HepG2 (cell line): ENCODE measurements around the gene ZNF605. TPM values are rescaled to one million over a fixed set of nuclear protein-coding genes. Genes with fewer than 3 reads are reported as not detected.

Experiments used
- ATAC-seq: fragments of 200-7000 bp; cut with Tn5 transposase; 3 replicates; pipeline ENCODE4 v1.9.1; 2020; ENCODE audit warnings: mild to moderate bottlenecking, moderate library complexity
- BruUV-seq: library from RNA; stranded (reverse); fragments of 400-500 nt; replicated peaks from 2 replicates; lab custom pipeline; 2021; lab: Mats Ljungman, UMichigan
- CTCF ChIA-PET: fragments of 300-600 bp; formaldehyde crosslinking; extraction: SDS; loops from one replicate; lab custom pipeline; 2021; ENCODE audit warnings: low total read pairs, inconsistent platforms, low intra/inter-chr PET ratio; lab: Yijun Ruan, JAX
- POLR2A ChIA-PET: fragments of 350-600 bp; sonication (Branson Sonifier 250); formaldehyde crosslinking; loops from one replicate; lab custom pipeline; 2020; ENCODE audit warnings: antibody characterized with exemption, inconsistent platforms; lab: Yijun Ruan, JAX
- DNase-seq: peaks from one replicate; pipeline ENCODE4 v3.0.0-alpha.2; 2015; ENCODE audit warnings: low spot score
- FAIRE-seq: peaks from 3 replicates; lab custom pipeline; 2011; peaks lifted over from hg19 to GRCh38; lab: Jason Lieb, UNC
- H2AFZ ChIP-seq: one replicate; pipeline ENCODE4 v1.6.1; 2011; ENCODE audit warnings: low read length, inconsistent platforms
- H3K27ac ChIP-seq: fragments of 300-600 bp; 3 replicates; pipeline ENCODE4 v1.8.0; 2011; ENCODE audit warnings: mixed run types, mild to moderate bottlenecking, mixed read lengths, low read length, inconsistent platforms; ENCODE audit not compliant: insufficient read depth; ENCODE audit errors: extremely low read length
- H3K27me3 ChIP-seq, 2 experiments: fragments of 200-600 bp in 1 of 2; 2 replicates in 1 of 2; 3 replicates in 1 of 2; pipeline versions ENCODE4 v1.6.0 to v1.8.0; 2011; ENCODE audit warnings: low read length in 2 of 2, mild to moderate bottlenecking in 2 of 2, moderate library complexity in 2 of 2, inconsistent platforms in 1 of 2; ENCODE audit not compliant: insufficient read depth in 2 of 2, control insufficient read depth in 1 of 2
- H3K36me3 ChIP-seq, 2 experiments: fragments of 200-600 bp in 1 of 2; replicated peaks in 1 of 2; 2 replicates in 1 of 2; 3 replicates in 1 of 2; pipeline versions ENCODE4 v1.5.1 to v1.8.0; 2011; ENCODE audit warnings: low read length in 2 of 2, inconsistent platforms in 1 of 2; ENCODE audit not compliant: insufficient read depth in 2 of 2, control insufficient read depth in 1 of 2
- H3K4me1 ChIP-seq: 2 replicates; pipeline ENCODE4 v1.5.1; 2012; ENCODE audit warnings: low read length, inconsistent platforms; ENCODE audit not compliant: insufficient read depth
- H3K4me2 ChIP-seq: 2 replicates; pipeline ENCODE4 v1.6.0; 2011; ENCODE audit warnings: low read depth, low read length, inconsistent platforms
- H3K4me3 ChIP-seq, 3 experiments: fragments of 200-600 bp in 1 of 3; sonication (generic), shearing (Covaris generic) in 1 of 3; replicated peaks in 1 of 3; 2 replicates each; pipeline ENCODE4 v1.5.1; 2011 to 2016; ENCODE audit warnings: low read length in 3 of 3, inconsistent platforms in 2 of 3, low read depth in 2 of 3, mild to moderate bottlenecking in 2 of 3, control low read depth in 1 of 3, mixed read lengths in 1 of 3; ENCODE audit not compliant: insufficient read depth in 1 of 3
- H3K79me2 ChIP-seq: one replicate; pipeline ENCODE4 v1.6.1; 2011; ENCODE audit warnings: low read length, inconsistent platforms; ENCODE audit not compliant: insufficient read depth
- H3K9ac ChIP-seq: 2 replicates; pipeline ENCODE4 v1.6.0; 2011; ENCODE audit warnings: mild to moderate bottlenecking, low read depth, low read length, inconsistent platforms; ENCODE audit not compliant: insufficient read depth
- H3K9me3 ChIP-seq: 2 replicates; pipeline ENCODE4 v1.5.1; 2012; ENCODE audit warnings: mild to moderate bottlenecking, low read length
- H4K20me1 ChIP-seq: 2 replicates; pipeline ENCODE4 v1.6.0; 2011; ENCODE audit warnings: inconsistent platforms, mild to moderate bottlenecking, low read length, moderate library complexity; ENCODE audit not compliant: insufficient read depth
- ATF1 ChIP-seq: IDR thresholded peaks from 2 replicates; pipeline ENCODE4 v1.6.1; 2016; ENCODE audit warnings: mild to moderate bottlenecking, control low read depth
- CBX1 ChIP-seq: IDR thresholded peaks from one replicate; pipeline ENCODE4 v1.6.1; 2016; ENCODE audit warnings: antibody characterized with exemption, low read depth
- ELF4 ChIP-seq: sonication (generic); formaldehyde crosslinking; IDR thresholded peaks from 2 replicates; pipeline ENCODE4 v1.5.0; 2020; ENCODE audit warnings: missing genetic modification reagents, mild to moderate bottlenecking, moderate library complexity, borderline replicate concordance
- KDM3A ChIP-seq: IDR thresholded peaks from 2 replicates; pipeline ENCODE4 v1.6.1; 2018; ENCODE audit warnings: low read depth, missing compliant biosample characterization
- MEF2D ChIP-seq: sonication (generic); formaldehyde crosslinking; IDR thresholded peaks from 2 replicates; pipeline ENCODE4 v1.5.1; 2020; ENCODE audit warnings: mild to moderate bottlenecking, missing genetic modification reagents
- MTF1 ChIP-seq: sonication (generic); formaldehyde crosslinking; IDR thresholded peaks from 2 replicates; pipeline ENCODE4 v1.5.0; 2020; ENCODE audit warnings: missing genetic modification reagents
- PRMT3 ChIP-seq: sonication (generic); formaldehyde crosslinking; IDR thresholded peaks from 2 replicates; pipeline ENCODE4 v1.8.1; 2022; ENCODE audit warnings: low read depth, mild to moderate bottlenecking, moderate library complexity, missing genetic modification reagents, borderline replicate concordance
- RFX1 ChIP-seq: fragments of 450-650 bp; IDR thresholded peaks from 2 replicates; pipeline ENCODE4 v1.6.1; 2017
- SALL2 ChIP-seq: sonication (generic); formaldehyde crosslinking; IDR thresholded peaks from 2 replicates; pipeline ENCODE4 v1.8.1; 2023; ENCODE audit warnings: mild to moderate bottlenecking, missing genetic modification reagents, inconsistent platforms
- SMC3 ChIP-seq: IDR thresholded peaks from 2 replicates; pipeline ENCODE4 v1.6.1; 2011; ENCODE audit warnings: low read length, improper control_type of control experiment
- ZMYM2 ChIP-seq: sonication (generic); formaldehyde crosslinking; IDR thresholded peaks from 2 replicates; pipeline ENCODE4 v1.8.0; 2022; ENCODE audit warnings: mild to moderate bottlenecking, missing genetic modification reagents
- ZNF274 ChIP-seq: sonication (generic); formaldehyde crosslinking; IDR thresholded peaks from 2 replicates; pipeline ENCODE4 v1.5.1; 2020; ENCODE audit warnings: mild to moderate bottlenecking, missing genetic modification reagents
- ZNF7 ChIP-seq: IDR thresholded peaks from 2 replicates; pipeline ENCODE4 v1.6.1; 2016; ENCODE audit warnings: missing biosample characterization, missing genetic modification reagents
- ZNF790 ChIP-seq: sonication (generic); formaldehyde crosslinking; IDR thresholded peaks from 2 replicates; pipeline ENCODE4 v1.8.0; 2022; ENCODE audit warnings: missing genetic modification reagents, mild to moderate bottlenecking, borderline replicate concordance
- WGBS: methylation state at CpG from one replicate; pipeline ENCODE4 v1.1.6; 2017; ENCODE audit warnings: low lambda C conversion rate; 5-methylcytosine and 5-hydroxymethylcytosine counted together
- in situ Hi-C: cut with HindIII; loops from 2 replicates; pipeline ENCODE4 v1.10.0; 2017; ENCODE audit warnings: low pct_unique_long_range_greater_than_20kb; ENCODE audit not compliant: extremely low pct_ligation_motif_present
- intact Hi-C: fragments of 100-400 bp; cut with micrococcal nuclease; formaldehyde crosslinking; loops from one replicate; pipeline ENCODE4 v1.10.0; 2022; ENCODE audit not compliant: unreplicated experiment
- polyA plus RNA-seq, 8 experiments: library from polyadenylated mRNA; depleted of rRNA in 3 of 8; stranded (reverse) in 7 of 8; unstranded in 1 of 8; fragments of >200 nt; fragmentation: Illumina TruSeq in 4 of 8; extraction: Trizol in 4 of 8; gene quantifications; 2 replicates each; pipeline versions ENCODE4 v1.2.1 to v1.2.3, GENCODE V29; 2011 to 2016; ENCODE audit warnings: low read depth in 4 of 8, missing spikeins in 1 of 8, mixed read lengths in 1 of 8; ENCODE audit not compliant: insufficient read depth in 1 of 8
- total RNA-seq, 5 experiments: library from RNA; depleted of rRNA; stranded (reverse); fragments of >200 nt; fragmentation: Illumina TruSeq; extraction: Trizol; gene quantifications; 2 replicates each; pipeline ENCODE4 v1.2.3, GENCODE V29; 2016; ENCODE audit warnings: low read depth in 1 of 5
- TF ChIP-seq, protein P1 (sequence below): sonication (generic); formaldehyde crosslinking; conservative IDR thresholded peaks from 2 replicates; pipeline ENCODE4 v1.8.1; 2023; ENCODE audit warnings: missing genetic modification reagents
- TF ChIP-seq, protein P2 (sequence below): sonication (generic); formaldehyde crosslinking; IDR thresholded peaks from 2 replicates; pipeline ENCODE4 v1.5.0; 2020; ENCODE audit warnings: missing genetic modification reagents, mild to moderate bottlenecking, borderline replicate concordance

Gene ZNF605
- total and polyA plus RNA-seq, 2 of the 13 experiments (the other 11 are each of a cell fraction or from before 2014, with no cell fraction given), result 6.7 to 6.8 TPM

DNA sequence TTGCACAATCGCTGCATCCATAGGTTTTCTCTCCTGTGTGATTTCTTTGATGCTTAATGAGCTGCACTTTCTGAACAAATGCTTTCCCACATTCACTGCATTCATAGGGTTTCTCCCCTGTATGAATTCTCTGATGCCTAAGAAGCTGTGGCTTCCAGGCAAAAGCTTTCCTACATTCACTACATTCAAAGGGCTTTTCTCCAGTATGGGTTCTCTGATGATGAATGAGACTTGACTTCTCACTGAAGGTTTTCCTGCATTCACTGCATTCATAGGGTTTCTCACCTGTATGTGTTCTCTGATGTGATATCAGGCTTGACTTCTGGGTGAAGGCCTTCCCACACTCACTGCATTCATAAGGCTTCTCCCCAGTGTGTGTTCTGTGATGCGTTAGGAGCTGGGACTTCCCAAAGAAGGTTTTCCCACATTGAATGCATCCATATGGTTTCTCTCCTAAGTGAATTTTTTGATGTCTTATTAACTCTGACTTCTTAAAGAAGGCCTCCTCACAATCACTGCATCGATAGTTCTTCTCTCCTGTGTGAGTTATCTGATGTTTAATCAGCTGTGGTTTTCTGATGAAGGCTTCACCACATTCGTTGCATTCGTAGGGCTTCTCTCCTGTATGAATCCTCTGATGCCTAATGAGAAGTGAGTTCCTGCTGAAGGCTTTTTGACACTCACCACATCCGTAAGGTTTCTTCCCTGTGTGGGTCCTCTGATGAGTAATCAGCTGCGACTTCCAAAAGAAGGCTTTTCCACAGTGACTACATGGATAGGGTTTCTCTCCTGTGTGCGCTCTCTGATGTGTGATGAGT lies 30.3 kb downstream of the ZNF605 start:
- TSS peak; percentile 14 for BruUV-seq
- Histone ChIP-seq H3K36me3 (peaks cover 2 to 3% of the 10 kb centered on the region in 2 experiments; a peak in 1 of 5 replicates), H2AFZ (no peak overlapping the region), H3K4me1 (no peaks in the 10 kb centered on the region), H3K4me2 (no peak overlapping the region), H3K27me3 (no peaks in the 10 kb centered on the region), H4K20me1 (no peaks in the 10 kb centered on the region), H3K27ac (no peak overlapping the region), H3K9ac (no peak overlapping the region), H3K4me3 (no peak overlapping the region), H3K79me2 (no peaks in the 10 kb centered on the region), H3K9me3 (peaks cover 90% of the 10 kb centered on the region)
- TF ChIP-seq SMC3, result no peak
- TF ChIP-seq ATF1, result no peak
- peak; percentile 88; the same call in 1 of the 2 replicates for TF ChIP-seq ZNF274
- no peak for TF ChIP-seq PRMT3 (CRISPR knock-in tag)
- no peak for TF ChIP-seq MTF1 (CRISPR knock-in tag)
- intact Hi-C loops, result no loop called here
- POLR2A ChIA-PET, result no interaction called here
- in situ Hi-C loops, result no loop called here
- DNase-seq, result no peak
- no peak for FAIRE-seq
- WGBS, result 96% methylated on average over 8 of the region's 8 CpGs
- ATAC-seq, result no peak
- CTCF ChIA-PET, result no interaction called here

DNA sequence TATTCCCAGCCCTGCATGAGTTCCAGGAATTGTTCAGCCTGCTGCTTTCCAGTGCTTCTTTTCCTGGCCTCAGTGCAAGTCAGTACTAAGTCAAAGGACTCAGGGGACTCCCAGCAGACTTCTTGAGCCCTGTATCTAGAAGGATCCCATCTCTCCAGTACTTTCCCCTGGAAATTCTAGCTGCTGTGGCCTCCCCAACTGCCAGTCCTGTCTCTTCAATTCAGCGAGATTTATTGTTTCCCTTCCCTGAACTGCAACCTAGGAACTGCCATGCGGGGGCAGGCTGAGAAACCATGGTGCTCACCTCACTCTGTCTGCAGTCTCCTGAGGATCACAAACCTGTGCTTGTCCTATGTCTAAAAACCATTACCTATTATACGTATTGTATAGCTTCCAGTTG lies 31.8 kb downstream of the ZNF605 start:
- no peak overlapping the region for H3K4me3 ChIP-seq
- BruUV-seq, result no TSS peak
- in situ Hi-C loops, result no loop called here
- no peaks in the 10 kb centered on the region for H4K20me1 ChIP-seq
- intact Hi-C loops, result no loop called here
- no peaks in the 10 kb centered on the region for H3K4me1 ChIP-seq
- H2AFZ ChIP-seq, result no peak overlapping the region
- H3K9ac ChIP-seq, result no peak overlapping the region
- CTCF ChIA-PET, result no interaction called here
- H3K27me3 ChIP-seq, result no peaks in the 10 kb centered on the region
- H3K79me2 ChIP-seq, result no peaks in the 10 kb centered on the region
- peaks cover 0 to 2% of the 10 kb centered on the region in 2 experiments; a peak in 1 of 5 replicates for H3K36me3 ChIP-seq
- ATAC-seq, result no peak
- 93% methylated on average over 3 of the region's 3 CpGs for WGBS
- POLR2A ChIA-PET, result no interaction called here
- no peak overlapping the region for H3K27ac ChIP-seq
- TF ChIP-seq, protein P1, sequence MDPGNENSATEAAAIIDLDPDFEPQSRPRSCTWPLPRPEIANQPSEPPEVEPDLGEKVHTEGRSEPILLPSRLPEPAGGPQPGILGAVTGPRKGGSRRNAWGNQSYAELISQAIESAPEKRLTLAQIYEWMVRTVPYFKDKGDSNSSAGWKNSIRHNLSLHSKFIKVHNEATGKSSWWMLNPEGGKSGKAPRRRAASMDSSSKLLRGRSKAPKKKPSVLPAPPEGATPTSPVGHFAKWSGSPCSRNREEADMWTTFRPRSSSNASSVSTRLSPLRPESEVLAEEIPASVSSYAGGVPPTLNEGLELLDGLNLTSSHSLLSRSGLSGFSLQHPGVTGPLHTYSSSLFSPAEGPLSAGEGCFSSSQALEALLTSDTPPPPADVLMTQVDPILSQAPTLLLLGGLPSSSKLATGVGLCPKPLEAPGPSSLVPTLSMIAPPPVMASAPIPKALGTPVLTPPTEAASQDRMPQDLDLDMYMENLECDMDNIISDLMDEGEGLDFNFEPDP (CRISPR knock-in tag), result no peak
- no peak for TF ChIP-seq ZMYM2 (CRISPR knock-in tag)
- TF ChIP-seq ZNF790 (CRISPR knock-in tag), result no peak
- TF ChIP-seq KDM3A (CRISPR knock-in tag), result no peak
- no peak for TF ChIP-seq SALL2 (CRISPR knock-in tag)
- TF ChIP-seq MEF2D (CRISPR knock-in tag), result no peak
- TF ChIP-seq RFX1, result no peak
- TF ChIP-seq, protein P2, sequence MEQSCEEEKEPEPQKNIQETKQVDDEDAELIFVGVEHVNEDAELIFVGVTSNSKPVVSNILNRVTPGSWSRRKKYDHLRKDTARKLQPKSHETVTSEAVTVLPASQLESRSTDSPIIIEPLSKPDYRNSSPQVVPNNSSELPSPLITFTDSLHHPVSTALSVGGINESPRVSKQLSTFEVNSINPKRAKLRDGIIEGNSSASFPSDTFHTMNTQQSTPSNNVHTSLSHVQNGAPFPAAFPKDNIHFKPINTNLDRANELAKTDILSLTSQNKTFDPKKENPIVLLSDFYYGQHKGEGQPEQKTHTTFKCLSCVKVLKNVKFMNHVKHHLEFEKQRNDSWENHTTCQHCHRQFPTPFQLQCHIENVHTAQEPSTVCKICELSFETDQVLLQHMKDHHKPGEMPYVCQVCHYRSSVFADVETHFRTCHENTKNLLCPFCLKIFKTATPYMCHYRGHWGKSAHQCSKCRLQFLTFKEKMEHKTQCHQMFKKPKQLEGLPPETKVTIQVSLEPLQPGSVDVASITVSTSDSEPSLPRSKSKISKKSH (CRISPR knock-in tag), result no peak
- no peak for TF ChIP-seq CBX1
- no peak for TF ChIP-seq ZNF7
- TF ChIP-seq ELF4 (CRISPR knock-in tag), result no peak
- no peak for DNase-seq
- H3K4me2 ChIP-seq, result no peak overlapping the region
- FAIRE-seq, result no peak
- H3K9me3 ChIP-seq, result peaks cover 90% of the 10 kb centered on the region
